CD4-positive, alpha-beta T cell treated with Interferon gamma for 1 hour (primary cell): ENCODE data around the gene PLEKHA7.

Experiments
- DNase-seq: peaks from one replicate; pipeline ENCODE4 v3.0.0-alpha.2; 2020

Gene PLEKHA7

DNA sequence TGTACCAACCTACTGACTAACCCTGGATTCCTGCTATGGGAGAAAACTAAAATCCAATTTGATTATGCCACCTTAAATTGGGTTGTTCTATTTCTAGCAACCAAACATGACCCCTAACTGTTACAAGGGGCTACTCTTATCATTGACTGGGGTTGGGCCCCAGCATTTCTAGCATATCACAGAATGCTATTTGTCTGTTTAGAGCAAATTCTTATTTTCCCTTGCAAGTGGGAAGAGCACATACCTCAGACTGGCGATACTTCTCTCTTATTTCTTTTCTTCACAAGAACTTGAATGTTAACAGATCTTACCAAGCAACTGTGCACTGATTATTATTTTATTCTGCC lies 182.0 kb downstream of the PLEKHA7 start:
- no peak for DNase-seq

DNA sequence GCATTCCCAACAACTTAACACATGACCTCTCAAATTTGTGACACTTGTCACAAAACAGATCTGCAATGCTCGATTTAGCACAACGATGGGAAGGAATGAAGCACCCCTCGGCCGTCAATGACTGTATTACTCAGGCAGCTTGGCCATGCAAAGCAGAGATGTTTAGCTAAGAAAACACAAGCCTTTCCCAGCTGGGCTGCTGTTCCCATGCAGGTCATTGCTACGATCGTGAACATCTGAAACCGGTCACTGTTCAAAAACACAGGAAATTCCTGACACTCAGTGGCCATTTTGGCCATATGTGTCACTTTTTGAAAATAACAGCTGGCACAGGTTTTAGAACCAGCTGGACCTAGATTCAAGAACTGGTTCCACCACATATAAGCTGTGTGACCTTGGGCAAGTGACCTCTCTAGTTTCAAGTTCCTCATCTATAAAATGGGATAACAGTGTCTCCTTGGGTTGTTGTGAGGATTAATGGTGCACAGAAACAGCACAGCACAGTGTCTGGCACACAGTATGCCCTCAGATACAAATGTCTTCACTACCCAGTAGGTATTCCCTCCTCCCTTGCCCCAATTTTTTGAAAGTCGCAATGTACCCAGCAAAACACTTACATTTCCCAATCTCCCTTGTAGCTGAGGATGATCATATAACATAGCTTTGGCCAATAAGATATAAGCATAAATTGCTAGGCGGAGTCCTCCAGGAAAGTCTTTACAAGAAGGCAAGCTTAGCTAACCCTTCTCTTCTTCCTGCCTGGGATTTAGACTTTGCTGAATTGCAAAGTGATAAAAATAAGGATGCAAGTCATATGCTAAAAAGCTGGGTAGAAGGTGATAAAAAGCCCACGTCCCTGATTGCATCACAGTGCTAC lies 182.7 kb downstream of the PLEKHA7 start:
- no peak for DNase-seq

DNA sequence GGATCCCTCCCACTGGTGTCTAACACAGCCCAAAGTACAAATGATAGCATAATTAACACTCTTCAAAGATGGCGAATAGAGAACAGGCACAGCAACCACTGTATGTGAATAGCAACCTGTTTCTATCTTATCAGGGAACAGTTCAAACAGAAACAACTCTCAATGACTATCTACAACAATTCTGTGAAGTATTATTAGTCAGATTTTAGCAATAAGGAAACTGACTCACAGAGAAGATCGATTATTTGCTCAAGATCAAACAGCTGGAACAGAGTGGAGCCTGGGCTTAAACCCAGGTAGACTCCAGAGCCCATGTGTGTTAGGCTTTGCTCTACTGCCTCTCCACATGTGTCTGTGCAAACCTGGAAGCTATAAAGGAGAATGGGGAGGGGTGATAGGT lies 187.1 kb downstream of the PLEKHA7 start:
- no peak for DNase-seq

DNA sequence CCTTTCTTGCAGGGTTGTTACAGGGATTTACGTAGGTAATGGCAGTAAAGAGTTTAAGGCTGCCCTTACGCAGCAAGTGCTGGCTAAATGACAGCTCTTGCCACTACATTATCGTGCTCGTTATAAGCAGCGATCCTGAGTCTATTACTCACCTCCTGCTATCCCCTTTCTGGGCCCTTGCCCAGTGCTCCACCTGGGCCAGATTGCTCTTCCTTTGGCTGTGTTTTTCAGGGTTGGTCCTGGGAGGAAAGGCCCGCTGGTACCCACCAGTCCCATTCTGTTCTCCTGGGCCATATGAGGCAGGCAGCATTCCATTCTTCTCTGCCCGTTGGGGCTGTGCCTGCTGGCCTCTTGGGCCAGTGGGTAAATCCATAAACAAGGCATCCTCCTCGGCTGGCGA lies 188.2 kb downstream of the PLEKHA7 start:
- no peak for DNase-seq

DNA sequence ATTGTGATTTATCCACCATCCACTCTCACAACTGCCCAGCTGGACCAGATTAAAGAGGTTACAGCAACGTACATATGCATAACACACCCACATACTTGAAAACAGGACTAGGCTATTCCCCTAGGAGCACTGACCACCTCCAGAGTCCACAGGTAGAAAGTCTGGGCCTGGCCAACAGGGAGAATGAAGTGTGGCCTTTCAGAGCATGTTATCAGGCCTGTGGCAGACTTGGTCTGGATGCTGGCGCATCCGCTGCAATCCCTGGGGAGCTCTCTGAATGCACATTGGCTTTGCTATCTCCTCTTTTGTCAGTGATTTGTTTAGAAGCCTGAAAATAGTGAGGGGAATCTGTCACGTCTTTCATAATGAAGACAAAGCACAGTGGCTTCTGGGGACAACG lies 189.1 kb downstream of the PLEKHA7 start:
- no peak for DNase-seq

DNA sequence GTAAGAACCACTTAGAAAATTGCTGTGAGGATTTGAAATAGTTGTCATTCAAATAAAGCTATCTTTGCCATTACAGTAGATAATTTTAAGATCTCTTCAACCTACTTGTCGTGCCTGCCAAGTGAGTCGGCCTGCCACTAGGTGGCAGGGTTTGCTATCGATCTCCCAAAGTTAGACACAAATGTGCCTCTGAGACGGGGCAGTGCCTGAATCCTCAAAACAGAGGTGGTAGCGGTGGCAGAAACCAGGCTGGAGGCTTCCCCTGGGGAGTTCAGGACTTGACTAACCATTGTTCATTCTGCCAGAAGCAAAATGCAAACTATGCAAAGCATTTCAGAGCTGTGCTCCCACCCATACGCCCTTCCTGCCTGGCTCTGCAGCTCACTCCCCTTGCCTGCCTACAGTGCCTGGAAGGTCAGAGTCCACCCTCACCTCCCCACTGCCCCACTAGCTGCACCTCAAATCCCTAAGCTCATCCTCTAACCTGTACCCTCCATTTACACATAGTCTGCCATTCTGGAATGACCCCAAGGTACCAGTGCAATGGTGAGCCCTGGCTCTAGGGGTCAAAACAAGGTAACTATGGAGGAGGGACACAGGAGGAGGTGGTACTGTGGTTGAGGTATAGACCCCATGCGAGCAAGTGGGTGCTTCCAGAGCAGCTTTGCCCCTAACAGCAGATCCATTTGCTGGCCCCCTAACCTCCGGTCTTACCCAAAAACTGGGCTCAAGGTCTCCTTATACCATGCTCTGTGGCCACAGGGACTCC lies 193.7 kb downstream of the PLEKHA7 start:
- peak; percentile 52 for DNase-seq

DNA sequence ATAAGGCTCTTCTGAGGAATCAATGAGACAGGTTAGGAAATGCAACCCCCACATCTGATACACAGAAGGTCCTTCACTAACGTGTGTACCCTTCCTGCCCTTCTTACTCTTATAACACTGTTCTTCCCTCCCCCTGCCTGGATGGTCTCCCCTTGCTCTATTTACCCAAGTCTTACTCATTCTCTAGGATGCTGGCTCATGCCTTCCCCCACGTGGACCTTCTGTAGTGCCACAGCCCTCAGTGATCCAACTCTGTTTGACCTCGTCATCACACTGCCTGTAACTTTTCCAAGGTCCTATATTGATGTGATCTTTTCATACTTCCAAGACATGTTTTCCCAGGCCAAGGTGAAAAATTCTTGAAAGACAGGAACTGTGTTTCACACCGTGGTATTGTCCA lies 195.9 kb downstream of the PLEKHA7 start:
- DNase-seq, result no peak

DNA sequence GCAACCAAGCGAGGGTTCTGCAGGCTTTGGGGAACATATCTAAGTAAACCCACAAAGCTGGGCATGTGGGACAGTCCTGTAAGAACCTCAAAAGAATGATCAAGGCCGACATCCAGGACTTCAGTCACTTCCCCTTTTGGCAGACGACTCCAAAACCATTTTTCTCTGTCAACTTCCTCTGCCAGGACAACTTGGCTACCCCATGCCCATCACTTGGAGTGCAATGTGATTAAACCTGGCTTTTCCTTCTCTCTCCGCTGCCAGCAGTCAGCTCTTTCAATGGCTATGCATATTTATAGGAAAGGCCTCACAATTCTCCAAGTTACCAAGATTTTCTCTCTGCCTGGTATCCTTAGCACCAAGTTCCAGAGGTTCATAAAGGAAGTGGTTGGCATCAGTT lies 196.9 kb downstream of the PLEKHA7 start:
- DNase-seq, result no peak

DNA sequence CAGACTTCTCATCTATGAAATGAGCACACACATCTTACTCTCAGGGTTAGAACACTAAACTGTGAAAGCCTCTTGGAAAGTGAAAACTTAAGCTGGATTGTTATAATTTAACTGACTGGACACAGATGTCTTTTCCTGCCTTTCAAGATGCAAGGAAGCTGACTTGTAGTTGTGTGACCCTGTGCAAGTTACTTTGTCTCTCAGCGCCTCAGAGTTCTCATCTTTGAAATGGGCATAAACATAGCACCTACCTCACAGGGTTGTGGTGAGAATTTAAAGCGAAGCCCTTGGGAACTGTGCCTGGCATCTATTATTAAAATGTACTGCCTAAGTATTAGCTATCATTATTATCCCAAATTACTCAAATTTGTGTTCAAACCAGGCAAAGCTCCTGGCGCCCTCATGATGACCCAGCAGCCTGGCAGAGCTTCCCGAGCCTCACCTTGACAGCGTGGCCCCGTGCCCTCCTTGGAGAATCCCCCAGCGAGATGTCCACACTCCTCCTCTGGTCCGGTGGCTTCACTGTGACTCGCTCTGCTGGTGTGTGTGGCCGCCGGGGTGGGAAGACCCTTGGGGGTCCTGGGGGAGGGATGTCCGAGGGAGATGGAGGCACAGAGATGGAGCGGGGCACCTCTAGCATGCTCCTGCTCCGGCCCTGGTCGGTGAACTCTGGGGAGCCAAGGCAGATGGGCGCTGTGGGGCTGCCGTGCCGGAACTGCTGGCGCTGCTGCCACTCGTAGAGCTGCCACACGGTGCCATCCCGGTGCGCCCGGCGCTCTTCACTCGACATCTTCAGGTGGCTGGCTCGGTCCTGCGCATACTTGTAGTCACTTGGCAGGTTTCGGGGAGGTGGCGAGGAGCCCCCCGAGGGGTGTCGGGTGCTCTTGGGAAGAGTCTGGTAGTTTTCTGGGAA lies 197.6 kb downstream of the PLEKHA7 start:
- DNase-seq, result no peak

DNA sequence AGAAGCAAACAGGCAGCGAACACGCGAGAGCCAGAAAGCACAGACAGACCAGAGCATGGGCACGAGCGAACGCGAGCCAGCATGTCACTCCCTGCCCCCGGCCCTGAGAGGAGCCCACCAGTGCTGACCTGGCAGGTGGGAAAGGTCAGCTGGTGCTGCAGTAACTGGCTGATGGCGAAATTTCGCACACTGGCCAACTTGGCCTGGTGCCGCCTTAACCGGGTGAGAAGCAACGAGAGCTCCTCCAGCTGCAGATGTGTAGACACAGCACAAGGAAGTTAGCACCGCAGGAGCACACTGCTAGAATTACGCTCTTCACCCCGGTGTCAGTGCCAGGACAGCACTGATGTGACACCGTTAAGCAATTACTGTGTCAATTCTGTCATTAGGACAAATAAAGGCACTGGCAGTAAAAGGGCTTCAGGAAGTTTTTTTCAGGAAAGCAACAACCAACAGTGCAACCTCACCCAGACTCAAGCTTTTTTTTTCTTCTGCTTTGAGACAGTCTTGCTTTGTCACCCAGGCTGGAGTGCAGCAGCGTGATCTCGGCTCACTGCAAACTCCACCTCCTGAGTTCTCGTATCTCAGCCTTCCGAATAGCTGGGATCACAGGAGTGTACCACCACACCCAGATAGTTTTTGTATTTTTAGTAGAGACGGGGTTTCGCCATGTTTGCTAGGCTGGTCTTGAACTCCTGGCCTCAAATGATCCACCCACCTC lies 199.0 kb downstream of the PLEKHA7 start:
- no peak for DNase-seq

DNA sequence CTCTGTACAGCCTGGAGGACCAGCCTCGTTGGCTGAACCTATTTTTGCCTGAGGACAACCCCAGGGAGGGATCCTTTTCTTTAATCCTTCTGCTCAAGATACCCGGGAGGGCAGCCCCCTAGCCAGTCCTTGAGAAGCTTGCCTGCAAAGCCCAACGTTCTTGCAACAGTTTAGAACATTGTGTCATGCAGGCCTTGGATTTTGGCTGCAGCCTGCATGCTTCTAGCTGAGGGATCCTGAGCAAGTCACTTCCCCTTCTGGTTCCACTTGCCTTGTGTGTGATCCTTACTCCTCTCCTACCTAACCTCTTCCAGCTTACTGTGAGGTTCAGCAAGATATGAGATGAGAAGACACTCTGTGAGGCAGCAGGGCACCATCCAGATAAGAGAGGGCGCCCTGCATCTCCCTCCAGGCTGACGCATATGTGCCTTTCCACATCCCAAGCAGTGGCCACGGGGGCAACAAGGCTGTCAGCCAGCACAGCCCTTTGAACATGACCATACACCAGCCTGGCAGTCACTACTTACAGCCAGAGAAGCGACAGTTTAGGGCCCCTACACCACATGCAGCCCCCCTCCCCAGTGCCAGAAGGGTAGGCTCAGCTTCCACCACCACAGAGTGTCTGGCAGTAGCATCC lies 199.7 kb downstream of the PLEKHA7 start:
- no peak for DNase-seq

DNA sequence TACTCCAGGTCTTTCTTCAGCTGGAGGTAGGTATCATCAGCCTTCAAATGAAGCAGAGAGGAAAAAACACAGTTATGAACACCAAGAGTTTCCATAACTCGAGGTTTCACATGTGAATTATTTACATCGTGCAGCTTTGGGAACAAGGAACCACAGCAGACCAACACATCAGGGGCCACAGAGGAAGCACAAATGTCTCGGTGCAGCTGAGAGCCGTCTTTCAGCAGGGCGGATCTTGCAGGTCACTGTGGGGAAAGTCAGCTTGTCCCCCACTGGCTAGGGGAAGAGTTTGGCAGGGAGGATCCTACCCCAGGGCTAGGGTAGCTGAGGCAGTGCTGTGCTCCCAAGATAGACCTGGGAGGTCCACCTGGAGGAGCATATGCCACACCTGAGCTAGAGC lies 201.1 kb downstream of the PLEKHA7 start:
- no peak for DNase-seq

DNA sequence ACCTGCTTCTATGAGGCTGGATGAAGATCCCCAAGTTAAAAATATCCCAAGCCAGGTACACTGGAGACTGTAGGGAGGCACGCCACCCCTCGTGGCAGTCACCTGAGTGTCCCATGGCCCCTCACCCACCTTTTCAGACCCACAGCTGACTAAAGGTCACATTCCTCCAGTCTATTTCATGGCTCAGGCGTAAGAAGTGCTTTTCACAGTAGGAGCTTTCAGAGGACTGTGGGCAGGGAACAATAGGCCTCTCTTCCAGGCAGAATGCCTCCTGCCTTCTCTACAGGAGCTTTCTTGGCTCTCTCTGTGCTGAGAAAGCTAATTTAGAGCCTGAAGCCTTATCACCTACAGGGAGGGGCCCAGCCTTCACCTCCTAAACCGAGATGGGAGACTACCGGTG lies 201.9 kb downstream of the PLEKHA7 start:
- no peak for DNase-seq

DNA sequence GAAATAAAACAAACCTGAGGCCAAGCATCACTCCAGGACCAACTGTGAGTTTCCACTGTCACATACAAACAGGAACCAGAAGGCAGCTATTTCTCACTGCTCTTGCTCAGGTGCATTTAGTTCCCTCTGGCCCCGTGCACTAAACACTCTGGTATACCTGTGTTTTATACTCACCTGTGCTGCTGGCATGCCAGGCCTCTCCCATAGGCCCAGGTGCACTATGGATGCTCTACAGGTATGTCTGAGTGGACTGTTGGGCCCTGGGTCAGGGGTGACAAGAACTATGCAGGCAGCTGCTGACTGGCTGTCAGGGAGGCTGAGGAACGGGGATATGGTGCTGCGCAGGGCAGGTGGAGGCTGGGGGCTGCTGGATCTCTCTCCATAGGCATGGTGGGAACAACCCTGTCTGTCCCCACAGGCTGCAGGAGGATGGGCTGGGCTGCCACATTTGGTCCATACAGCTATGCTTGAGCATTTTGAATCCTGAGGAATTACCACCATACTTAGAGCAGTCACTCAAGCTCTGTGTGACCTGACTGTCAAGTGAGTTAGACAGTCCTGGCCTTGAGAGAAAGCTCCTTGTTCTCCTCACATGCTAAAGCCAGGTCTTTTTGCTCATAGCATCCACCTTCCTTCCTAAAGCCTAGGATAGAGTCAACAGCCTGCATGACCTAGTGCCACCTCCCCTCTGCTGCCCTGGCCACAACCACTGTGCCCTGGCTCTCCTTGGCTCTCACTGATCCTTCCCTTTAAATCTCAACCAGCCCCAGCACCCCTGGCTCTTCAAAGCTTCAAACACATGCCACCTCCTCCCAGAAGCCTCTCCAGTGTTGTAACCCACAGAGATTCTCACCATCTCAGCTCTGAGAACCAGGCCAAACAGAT lies 202.8 kb downstream of the PLEKHA7 start:
- no peak for DNase-seq

DNA sequence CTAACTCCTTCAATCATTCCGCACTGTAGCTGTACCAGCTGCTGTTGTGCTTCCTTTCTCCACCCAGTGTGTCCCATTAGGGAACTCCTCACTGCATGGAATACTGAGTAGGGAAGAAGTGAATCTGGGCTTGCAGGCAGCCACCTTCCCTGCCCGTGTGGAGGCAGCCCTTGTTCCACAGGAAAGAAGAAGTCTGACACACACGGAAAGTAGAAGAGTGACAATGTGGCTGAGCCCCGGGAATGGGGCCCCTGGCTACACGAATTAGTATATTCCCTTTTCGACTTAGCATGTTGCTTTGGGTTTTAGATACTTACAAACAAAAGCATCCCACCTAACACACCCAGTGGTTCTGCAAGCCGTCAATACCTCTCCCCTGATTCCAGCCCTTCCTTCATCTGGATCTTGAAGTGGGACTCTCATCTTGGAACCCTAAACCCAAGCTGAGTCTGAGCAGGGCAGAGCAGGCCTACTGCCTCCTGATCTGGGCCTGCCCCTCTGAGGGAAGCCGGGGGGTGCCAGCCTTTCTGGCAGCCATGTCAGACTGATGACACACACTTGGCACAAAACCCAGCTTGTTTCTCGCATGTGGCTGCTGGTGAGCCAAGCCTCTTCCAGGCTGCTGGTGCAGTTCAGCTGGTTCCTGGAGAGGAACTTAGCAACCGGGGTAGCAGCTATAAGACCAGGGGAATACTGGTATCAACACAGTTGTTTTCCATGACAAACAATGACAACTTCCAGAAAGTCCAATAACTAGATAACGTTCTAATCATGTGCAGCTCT lies 204.1 kb downstream of the PLEKHA7 start:
- no peak for DNase-seq

DNA sequence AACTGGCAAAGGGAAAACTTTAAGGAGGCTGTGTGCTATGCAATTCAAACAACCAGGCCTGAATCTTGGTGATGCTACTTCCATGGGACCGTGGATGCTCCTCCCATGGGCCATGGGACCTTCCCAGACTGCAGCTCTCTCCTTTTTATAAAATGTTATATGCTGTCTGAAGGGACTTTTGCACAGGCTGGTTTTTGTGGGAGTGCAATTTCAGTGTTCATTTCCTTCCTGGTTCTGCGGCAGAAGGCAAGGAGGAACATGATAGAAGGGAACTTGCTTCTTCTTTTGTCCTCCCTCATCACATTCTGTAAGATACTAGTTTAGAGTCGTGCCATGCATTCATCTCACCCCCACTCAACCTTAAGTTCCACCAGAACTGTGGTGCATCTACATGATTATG lies 206.9 kb downstream of the PLEKHA7 start:
- DNase-seq, result no peak

DNA sequence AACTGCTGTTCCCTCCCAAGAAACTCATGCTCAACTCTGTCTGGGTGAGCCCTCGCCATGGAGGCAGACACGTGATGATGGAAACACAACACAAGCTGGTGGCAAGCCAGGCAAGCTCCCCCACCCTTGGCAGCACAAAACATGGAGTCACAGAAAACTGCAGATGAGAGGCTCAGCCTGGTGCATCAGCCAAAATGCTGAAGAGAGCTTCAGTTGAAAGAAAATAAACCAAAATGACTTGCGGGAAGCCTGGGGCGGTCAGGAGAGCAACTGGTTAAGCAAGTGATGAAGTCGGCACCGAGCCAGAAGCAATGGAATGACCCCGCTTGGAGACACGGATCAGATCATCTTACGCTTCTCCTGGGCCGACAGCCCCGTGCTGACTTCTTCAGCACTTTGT lies 207.4 kb downstream of the PLEKHA7 start:
- no peak for DNase-seq

DNA sequence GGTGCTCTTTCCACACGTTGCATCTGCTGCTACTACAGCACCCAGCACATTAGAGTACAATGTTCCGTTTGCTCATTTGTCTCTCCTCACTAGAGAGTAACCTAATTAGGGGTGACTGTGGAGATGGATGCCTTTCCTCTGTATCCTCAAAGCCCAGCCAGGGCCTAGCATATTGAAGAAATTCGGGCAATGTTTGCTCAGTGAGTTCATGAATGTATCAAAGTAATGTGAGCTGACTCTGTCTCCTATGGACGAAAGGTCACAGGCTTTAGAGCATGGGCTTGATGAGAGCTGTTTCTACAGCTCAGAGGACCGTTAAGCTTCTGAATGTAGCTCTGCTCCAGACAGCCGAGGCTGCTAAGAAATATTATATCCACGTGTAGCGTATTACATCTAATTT lies 208.3 kb downstream of the PLEKHA7 start:
- no peak for DNase-seq

DNA sequence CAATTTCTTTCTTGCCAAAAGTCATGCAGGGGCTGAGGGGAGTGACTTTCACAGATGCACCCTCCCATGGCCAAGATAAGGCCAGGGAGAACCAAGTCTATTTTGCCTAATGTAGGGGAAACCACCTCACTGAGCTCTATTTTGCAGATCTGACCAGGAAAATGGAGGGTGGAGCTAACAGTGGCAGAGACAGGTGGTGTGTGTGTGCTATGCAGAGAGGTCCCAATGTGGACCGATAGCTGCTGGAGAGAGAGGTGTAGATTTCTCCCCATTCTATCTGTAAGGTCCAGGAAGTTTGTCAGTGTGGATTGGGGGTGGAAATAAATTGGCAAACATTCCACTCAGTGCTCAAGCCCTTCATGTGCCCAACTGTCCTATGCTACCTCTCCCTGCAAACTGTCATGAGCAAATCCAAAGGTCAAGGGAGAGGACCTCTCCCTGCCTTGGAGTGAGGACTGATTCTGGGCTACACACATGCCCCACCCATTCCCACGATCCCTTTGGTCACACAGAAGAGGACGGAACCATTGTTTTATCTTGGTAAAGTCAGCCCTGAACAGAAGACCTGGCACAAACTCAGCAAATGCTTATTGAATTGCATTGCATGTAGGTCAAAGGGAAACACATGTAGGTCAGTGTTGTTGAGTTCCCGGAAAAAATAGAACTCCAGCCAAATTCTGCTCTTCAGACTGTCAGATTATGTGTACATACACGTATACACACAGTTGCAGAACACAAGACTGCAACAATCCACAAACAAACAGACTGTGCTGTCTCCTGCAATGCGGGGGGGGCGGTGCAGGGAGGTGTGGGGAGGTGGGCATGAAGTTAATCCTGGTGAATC lies 209.9 kb downstream of the PLEKHA7 start:
- no peak for DNase-seq
